GM21515 (cell line): ENCODE measurements around the gene NUP153.
"Not testable (repeated sequence)": the region's sequence is repeated elsewhere in the genome, so short reads cannot be mapped to it uniquely, and the experiment has no call there.

Source experiments
- ATAC-seq: cut with Tn5 transposase; IDR thresholded peaks from one replicate; pipeline ENCODE4 v1.9.1; 2021; ENCODE audit not compliant: unreplicated experiment

Gene NUP153

DNA sequence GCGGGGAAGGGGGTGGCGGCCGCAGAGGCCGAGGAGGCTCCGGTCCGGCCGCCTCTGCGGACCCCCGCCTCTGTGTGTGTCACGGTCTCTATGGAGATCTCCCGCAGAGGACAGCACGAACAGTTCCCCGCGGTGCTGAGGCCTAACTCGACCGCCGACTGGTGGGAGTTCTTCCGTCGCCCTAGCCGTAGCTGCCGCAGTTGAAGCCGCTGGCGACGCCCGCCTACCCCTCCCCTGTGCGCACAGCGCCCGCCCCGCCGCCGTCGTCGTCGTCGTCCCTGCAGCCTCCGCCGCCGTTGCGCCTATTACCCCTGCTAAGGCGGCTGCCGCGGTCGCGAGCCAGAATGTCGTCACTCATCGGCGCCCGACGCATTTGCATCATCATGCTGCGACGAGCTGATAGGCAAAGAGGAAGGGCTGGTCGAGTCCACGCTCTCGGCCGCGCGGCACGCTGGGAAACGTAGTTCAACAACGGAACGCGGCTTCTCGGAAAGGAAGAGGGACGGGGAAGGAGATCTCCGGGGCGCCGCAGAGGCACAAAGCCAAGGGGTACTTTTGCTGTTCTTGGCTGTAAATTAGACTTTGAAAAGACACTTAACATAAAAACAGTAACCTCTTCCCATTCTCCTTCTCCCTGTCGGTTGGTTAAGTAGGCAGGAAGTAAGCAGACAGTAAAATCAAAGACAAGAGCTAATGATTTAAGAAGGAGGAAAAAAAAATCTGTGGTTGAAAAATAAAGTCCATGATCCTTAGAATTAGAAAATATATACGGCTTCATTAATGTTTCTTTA, at the start of gene NUP153:
Gene NUP153 (minus strand): TSS at position 346 of the 791 bp plus-strand sequence. CDS start 538 bp downstream, outside the sequence.
- peak; percentile 71 for ATAC-seq

DNA sequence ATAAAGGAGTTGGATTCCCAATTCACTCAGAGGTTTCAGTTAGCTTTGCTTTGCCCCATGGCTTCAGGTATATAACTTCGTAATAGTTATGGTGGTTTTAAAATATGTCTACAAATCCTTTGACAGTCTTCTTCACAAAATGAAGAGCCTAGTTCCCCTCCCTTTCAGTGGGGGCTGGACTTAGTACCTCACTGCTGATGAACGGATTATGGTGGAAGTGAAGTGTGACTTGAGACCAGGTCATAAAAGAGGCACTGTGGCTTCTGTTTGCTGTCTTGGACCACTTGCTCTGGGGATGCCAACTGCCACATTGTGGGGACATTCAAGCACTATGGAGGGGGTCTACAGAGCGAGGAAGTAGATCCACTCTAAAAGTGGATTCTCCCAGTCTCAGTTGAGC, 47.5 kb upstream of the NUP153 start:
- ATAC-seq = no peak

DNA sequence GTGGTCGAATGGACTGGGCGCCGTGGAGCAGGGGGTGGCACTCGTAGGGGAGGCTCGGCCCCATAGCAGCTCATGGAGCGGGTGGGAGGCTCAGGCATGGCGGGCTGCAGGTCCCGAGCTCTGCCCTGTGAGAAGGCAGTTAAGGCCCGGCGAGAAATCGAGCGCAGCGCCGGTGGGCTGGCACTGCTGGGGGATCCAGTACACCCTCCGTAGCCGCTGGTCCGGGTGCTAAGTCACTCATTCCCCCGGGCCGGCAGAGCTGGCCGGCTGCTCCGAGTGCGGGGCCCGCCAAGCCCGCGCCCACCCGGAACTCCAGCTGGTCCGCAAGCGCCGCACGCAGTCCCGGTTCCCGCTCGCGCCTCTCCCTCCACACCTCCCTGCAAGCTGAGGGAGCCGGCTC, 38.6 kb upstream of the NUP153 start:
- not testable (repeated sequence) for ATAC-seq

DNA sequence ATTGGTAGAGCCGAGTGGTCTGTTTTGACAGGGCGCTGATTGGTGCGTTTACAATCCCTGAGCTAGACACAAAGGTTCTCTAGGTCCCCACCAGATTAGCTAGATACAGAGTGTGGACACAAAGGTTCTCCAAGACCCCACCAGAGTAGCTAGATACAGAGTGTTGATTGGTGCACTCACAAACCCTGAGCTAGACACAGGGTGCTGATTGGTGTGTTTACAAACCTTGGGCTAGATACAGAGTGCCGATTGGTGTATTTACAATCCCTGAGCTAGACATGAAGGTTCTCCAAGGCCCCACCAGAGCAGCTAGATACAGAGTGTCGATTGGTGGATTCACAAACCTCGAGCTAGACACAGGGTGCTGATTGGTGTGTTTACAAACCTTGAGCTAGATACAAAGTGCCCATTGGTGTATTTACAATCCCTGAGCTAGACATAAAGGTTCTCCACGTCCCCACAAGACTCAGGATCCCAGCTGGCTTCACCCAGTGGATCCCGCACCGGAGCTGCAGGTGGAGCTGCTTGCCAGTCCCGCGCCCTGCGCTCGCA, 38.1 kb upstream of the NUP153 start:
- not testable (repeated sequence) for ATAC-seq

DNA sequence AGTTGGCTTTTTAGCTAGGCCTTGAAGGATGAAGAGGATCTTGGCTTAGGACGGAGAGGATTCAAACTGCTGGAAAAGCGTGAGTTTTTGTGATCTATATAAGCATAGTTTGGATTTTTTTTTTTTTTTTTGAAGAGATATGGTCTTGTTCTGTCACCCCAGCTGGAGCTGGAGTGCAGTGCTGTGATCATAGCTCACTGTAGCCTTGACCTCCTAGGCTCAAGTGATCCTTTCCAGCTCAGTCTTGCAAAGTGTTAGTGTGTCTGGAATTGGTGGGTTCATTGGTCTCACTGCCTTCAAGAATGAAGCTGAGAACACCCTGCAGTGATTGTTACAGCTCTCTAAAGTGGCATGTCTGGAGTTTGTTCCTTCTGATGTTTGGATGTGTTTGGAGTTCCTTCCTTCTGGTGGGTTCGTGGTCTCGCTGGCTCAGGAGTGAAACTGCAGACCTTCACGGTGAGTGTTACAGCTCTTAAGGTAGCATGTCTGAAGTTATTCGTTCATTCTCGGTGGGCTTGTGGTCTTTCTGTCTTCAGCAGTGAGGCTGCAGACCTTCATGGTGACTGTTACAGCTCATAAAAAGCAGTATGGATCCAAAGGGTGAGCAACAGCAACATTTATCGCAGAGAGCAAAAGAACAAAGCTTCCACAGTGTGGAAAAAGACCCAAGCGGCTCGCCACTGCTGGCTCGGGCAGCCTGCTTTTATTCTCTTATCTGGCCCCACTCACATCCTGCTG, 37.5 kb upstream of the NUP153 start:
- ATAC-seq = no peak

DNA sequence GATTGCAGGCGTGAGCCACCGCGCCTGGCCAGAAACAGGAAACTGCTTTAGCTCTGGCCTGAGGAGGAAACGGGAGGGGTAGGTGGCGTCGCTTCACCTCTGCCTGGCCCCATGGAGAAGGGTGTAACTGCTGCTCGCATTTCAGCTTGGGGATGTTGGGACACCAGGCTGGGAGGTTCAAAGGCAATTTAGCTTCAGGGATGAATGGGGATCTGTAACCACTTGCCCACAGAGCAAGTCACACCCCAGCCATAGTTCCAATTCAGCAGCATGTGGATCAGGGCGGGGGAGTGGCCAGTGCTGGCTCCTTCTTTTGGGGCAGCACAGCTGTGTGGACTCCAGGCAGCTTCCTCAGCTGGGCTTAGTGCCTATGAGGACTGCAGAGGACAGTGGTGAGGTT, 34.8 kb upstream of the NUP153 start:
- ATAC-seq = no peak

DNA sequence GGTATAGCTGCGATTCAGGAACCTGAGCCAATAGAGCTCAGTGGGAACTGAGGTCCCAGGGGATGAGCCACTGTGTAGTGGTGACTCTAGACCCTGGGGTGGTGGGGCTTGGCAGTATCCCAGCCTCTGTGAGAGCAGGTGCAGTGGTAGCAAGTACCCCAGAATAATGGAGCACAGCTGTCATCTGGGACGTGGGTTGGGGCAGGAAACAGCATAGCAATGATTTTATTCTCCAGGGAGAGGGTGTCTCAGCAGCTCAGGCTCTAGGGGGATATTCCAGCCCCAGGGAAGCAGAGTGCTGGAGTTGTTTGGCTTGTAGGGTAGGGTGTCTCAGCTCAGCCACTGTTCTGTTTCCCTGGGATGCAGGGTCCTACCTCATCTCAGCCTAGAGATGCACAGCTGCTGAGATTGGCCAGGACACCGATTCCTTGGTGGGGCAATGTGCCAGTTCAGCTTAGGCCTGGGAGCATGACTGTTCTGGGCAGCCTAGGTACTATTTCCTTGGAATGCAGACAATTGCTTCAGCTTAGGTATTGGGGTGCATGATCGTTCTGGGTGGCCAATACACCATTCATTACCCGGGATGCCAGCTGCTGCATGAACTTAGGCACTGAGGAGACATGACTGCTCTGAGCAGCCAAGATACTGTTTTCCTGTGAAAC, 34.0 kb upstream of the NUP153 start:
- ATAC-seq = no peak

DNA sequence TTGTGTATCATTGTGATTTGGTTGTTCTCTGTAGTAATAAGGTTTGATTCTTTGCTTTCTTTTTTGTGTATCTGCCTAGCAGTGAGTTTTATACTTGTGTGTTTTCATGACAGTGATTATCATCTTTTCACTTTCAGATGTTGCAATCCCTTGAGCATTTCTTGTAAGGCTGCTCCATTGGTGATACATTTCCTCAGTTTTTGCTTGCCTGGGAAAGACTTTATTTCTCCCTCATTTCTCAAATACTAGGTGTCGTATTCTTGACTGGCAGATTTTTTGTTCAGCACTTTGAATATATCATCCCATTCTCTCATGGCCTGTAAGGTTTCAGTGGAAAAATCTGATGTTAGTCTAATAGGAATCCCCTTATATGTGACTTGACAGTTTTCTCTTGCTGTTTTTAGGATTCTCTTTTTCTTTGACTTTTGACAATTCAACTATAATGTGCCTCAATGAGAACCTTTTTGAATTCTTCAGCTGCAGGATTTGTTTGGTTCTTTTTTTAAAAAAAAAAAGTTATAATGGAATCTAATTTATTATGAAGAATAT, 31.1 kb upstream of the NUP153 start:
- no peak for ATAC-seq

DNA sequence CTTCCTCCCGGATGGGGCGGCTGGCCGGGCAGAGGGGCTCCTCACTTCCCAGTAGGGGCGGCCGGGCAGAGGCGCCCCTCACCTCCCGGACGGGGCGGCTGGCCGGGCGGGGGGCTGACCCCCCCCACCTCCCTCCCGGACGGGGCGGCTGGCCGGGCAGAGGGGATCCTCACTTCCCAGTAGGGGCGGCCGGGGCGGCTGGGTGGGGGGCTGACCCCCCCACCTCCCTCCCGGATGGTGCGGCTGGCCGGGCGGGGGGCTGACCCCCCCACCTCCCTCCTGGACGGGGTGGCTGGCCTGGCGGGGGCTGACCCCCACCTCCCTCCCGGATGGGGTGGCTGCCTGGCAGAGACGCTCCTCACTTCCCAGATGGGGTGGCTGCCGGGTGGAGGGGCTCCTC, 28.6 kb upstream of the NUP153 start:
- ATAC-seq = not testable (repeated sequence)

DNA sequence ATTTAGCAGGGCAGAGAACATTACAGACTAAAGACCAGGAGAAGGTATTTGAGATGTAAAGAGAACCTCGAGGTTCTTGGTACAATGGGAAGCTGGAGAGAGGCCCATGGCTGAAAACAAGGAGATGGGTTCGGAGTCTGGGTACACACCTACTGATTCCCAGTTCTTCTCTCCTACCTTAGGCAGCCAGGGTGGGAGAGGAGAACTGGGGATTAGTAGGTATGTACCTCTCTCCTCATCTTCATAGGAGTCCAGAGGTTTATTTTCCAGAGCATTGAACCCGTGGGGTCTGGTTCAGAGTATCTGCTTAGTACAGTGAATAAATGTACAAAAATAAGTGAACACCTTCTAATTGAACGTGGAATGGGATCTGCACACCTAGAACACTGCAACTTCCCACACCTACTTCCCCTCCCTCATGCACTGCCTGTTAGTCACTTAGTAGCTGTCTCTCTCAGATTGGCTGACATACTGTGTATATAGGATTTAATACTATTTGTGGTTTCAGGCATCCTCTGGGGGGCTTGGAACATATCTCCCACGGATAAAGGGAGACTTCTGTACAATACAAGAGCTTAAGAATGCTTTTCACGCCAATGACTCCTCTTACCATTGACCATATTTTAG, 23.5 kb upstream of the NUP153 start:
- ATAC-seq = no peak

DNA sequence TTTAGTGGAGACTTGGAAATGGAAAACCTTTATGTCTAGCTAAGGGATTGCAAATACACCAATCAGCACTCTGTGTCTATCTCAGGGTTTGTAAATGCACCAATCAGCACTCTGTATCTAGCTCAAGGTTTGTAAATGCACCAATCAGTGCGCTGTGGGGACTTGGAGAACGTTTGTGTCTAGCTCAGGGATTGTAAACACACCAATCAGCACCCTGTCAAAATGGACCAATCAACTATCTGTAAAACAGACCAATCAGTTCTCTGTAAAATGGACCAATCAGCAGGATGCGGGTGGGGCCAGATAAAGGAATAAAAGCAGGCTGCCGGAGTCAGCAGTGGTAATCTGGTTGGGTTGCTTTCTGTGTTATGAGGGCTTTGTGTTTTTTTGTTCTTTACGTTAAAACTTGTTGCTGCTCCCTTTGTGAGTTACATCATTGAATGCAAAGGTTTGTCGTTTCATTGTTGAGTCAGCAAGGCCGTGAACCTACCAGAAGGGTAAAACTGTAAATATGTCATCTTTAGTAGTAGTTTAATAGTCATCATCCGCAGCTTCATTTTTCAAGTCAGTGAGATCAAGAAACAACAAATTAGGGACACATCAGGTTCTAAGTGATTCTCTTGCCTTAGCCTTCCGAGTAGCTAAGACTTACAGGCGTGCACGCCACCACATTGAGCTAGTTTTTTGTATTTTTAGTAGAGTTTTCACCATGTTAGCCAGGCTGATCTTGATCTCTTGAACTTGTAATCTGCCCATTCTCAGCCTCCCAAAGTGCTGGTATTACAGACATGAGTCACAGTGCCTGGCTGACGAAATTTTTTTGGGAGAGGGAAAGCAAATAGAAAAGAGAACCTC, 22.7 kb upstream of the NUP153 start:
- no peak for ATAC-seq

DNA sequence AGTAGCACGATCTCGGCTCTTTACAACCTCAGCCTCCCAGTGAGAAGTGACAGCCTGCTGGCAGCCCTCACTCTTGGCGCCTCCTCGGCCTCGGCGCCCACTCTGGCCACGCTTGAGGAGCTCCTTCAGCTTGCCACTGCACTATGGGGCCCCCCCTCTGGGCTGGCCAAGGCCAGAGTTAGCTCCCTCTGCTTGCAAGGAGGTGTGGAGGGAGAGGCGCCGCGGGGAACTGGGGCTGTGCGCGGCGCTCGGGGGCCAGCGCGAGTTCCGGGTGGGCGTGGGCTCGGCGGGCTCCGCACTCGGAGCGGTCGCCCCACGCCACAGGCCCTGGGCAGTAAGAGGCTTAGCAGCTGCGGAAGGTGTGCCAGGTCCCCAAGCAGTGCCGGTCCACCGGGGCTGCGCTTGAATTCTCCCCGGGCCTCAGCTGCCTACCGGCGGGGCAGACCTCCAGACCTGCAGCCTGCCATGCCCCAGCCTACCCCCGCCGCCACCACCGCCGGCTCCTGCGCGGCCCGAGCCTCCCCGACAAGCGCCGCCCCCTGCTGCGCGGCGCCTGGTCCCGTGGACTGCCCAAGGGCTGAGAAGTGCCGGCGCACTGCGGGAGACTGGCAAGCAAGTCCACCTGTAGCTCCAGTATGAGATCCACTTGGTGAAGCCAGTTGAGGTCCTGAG, 22.0 kb upstream of the NUP153 start:
- no peak for ATAC-seq

DNA sequence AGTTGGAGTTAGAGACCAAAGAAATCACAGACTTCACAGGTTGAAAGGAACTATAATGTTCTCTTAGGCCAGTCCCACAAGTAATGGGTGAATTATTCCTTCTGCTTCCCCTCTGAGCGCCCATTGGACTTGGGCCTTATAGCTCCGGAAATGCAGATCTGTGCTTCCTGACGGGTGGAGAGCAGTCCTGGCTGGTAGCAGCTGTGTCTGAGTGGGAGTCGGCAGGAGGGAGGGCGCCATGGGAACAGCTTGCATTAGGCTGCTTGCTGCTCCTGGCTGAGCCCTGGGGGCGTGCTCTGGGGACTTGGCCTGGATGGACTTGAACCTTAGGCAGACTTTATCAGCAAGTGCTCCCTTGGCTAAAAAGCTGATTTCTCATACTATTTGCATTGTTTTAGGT, 18.4 kb upstream of the NUP153 start:
- no peak for ATAC-seq

DNA sequence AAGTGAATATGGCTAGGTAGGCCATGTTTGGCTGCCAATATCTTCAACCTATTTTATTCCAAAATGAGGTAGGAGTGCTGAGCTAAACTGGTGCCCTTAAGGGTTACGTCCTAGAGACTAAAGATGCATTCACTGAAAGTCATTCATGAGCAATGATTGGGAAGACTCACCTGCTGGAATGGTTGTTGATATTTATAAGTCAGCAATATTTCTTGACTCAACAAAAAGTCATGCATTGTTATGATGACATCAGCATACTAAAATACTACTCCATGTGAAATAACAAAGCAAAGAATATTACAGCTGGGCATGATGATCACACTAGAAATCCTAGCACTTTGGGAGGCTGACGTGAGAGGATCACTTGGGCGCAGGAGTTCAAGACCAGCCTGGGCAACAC, 17.6 kb upstream of the NUP153 start:
- no peak for ATAC-seq

DNA sequence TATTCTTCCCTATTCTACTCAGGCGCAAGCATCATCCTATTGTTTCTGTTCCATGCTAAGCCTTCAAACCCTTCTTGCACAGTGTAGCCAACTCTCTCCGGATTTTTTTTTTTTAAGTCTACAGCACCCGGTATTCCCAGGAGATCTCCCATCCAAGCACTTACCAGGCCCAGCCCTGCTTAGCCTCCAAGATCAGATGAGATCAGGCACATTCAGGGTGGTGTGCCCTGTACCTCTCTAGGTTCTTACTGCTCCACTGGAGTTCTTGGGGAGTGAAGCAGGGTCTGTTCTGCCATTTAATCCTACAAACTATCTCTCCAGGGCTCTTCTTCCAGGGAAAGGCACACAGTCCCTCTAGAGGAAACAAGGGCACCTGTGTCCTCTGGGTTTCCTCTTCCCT, 14.9 kb upstream of the NUP153 start:
- no peak for ATAC-seq

DNA sequence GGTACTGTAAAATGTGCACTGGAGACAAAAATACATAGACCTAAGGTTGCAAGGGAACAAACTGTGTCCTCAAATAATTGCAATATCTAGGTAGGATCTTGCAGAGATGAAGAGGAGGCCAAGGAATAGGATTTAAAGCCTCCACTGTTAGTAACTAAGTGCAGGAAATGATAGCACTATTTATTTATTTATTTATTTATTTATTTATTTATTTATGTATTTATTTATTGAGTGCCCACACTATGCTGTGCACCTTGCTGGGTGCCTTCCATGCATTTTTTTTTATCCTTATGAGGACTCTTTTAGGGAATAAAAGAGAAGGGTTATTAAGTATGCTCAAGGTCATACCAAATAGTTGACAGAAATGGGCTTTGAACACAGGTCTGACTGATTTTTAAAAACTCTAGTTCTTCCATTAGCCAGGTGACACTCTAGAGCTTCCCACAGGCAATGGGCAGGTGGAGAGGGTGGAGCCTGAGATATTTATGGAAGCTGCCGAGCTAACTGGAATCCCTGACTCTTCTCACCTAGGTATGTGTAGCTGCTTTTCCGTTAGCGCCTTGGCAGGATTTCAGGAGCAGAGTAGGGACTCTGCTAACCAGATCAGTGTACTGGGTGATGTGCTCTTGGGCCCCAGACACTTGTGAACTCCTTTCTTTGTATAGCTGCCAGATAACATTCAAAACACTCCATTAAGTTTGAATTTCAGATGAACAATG, 12.8 kb upstream of the NUP153 start:
- ATAC-seq = no peak

DNA sequence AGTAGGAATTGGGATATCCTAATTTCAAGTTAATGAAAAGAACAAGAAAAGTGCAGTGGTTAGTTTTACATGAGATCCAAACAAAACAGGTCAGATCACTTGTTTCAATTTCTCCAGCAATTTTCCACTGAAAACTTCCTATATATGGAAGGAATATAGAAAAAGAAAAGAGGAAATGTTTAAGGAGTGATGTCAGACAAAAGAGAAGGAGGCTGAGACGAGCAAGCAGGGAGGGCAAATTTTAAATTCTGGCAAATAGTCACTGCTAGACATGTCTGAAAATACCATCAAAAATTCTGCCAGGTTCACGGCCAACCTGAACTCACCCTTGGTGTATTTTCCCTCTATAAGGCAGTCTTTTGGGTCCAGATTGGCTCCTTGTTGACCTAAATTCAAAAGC, 9.5 kb upstream of the NUP153 start:
- no peak for ATAC-seq
